ENCODE data around the gene STAT5A. TPM values are rescaled to one million over a fixed set of nuclear protein-coding genes. Genes with fewer than 3 reads are reported as not detected.

The STAT5A gene
- total RNA-seq, 2 donors from 2014 or later: 3.5 to 4.8 TPM

DNA sequence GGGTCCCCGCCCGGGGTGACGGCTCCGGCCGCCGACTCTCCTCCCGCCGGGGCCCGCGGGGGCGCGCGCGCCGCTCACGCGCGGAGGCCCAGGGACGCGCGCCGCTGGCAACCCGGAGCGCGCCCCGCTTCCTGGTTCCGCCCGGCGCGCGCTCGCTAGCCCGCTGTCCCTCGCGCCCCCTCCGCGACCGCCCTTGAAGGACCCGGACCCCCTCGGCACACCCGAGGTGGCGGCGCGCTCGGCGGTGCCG lies 12.0 kb upstream of the STAT5A start, which contains the start of gene STAT5B:
Gene STAT5B, minus strand, starts transcription at position 33 of the 250 bp plus-strand sequence. CDS start 44,264 bp downstream, outside the sequence.
- peak within 1 kb of the TSS; percentile 73 for H3K9ac ChIP-seq (ENCODE audit: extremely low read depth, low read length, poor library complexity, severe bottlenecking)
- H3K4me3 ChIP-seq (ENCODE audit: low read length): peak within 1 kb of the TSS; percentile 92
- Mint-ChIP-seq H3K4me3 (peak within 1 kb of the TSS; percentile 78), H3K36me3 (ENCODE audit: low read depth) (no peaks in the 10 kb centered on the region), H3K27me3 (ENCODE audit: insufficient read depth) (peaks cover 6% of the 10 kb centered on the region), H3K27ac (peak within 1 kb of the TSS; percentile 80), H3K4me1 (peaks cover 32% of the 10 kb centered on the region), H3K9me3 (no peaks in the 10 kb centered on the region)
- TF ChIP-seq, protein P1, sequence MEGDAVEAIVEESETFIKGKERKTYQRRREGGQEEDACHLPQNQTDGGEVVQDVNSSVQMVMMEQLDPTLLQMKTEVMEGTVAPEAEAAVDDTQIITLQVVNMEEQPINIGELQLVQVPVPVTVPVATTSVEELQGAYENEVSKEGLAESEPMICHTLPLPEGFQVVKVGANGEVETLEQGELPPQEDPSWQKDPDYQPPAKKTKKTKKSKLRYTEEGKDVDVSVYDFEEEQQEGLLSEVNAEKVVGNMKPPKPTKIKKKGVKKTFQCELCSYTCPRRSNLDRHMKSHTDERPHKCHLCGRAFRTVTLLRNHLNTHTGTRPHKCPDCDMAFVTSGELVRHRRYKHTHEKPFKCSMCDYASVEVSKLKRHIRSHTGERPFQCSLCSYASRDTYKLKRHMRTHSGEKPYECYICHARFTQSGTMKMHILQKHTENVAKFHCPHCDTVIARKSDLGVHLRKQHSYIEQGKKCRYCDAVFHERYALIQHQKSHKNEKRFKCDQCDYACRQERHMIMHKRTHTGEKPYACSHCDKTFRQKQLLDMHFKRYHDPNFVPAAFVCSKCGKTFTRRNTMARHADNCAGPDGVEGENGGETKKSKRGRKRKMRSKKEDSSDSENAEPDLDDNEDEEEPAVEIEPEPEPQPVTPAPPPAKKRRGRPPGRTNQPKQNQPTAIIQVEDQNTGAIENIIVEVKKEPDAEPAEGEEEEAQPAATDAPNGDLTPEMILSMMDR (conservative IDR thresholded peaks at IDR 0.05): no peak
- no peaks in the 10 kb centered on the region for H3K27me3 ChIP-seq (ENCODE audit: control insufficient read depth, insufficient read depth, low read length, poor library complexity, severe bottlenecking)
- no peaks in the 10 kb centered on the region for H3K9me3 ChIP-seq (ENCODE audit: control insufficient read depth, low read length)
- 0 to 1% methylated on average over 18 to 47 of the region's 47 CpGs for WGBS, 2 experiments (ENCODE audit: insufficient coverage in 1 of 2, insufficient read length in 1 of 2)
- peak within 1 kb of the TSS; percentile 54 for H3K27ac ChIP-seq (ENCODE audit: low read depth, low read length)
- no peak for DNase-seq
- no peaks in the 10 kb centered on the region for H3K4me1 ChIP-seq (ENCODE audit: control insufficient read depth, insufficient read depth, low read length)
- no peaks in the 10 kb centered on the region for H3K36me3 ChIP-seq (ENCODE audit: control insufficient read depth, insufficient read depth, low read length)

DNA sequence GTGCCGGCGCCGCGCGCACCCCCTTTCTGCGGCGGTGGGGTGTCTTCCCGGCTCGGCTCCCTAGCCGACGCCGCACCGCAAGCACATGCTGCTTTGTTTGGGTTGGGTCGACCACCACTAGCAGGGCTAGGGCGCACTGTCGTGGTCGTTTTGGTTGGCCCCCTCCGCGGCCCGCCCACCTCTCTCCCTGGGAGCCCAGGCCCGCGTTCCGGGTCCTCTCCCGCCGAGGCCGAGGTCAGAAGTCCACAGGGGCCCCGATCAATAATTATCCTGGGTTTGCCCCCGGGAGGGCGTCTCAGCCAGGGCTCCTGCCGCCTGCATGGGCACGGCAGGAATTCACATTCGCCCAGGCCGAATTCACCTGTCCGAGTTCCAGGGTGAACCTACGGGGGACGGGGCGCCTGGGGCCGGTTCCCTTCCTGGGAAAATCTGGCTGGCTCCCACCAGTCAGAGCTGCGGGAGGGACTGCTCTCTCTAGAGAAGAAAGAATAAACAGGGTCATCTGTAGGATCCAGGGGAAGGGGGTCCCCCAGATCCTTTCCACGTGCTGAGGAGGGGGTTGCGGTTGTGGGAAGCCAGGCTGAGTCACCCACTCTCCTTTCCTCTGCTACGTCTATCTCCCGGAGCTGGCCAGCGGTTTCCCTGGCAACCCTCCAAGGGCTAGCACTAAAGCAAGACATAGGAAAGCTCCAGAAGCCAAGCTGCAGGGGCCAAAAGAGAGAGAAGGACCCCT lies 11.5 kb upstream of the STAT5A start:
- Mint-ChIP-seq H3K9me3 (no peaks in the 10 kb centered on the region), H3K4me3 (peak overlapping the region; percentile 78), H3K27me3 (ENCODE audit: insufficient read depth) (peaks cover 6% of the 10 kb centered on the region), H3K27ac (peak overlapping the region; percentile 76), H3K4me1 (peaks cover 30% of the 10 kb centered on the region), H3K36me3 (ENCODE audit: low read depth) (no peaks in the 10 kb centered on the region)
- Histone ChIP-seq H3K4me3 (ENCODE audit: low read length) (peak overlapping the region; percentile 76), H3K36me3 (ENCODE audit: control insufficient read depth, insufficient read depth, low read length) (no peaks in the 10 kb centered on the region), H3K27me3 (ENCODE audit: control insufficient read depth, insufficient read depth, low read length, poor library complexity, severe bottlenecking) (no peaks in the 10 kb centered on the region), H3K9ac (ENCODE audit: extremely low read depth, low read length, poor library complexity, severe bottlenecking) (peak overlapping the region; percentile 59), H3K4me1 (ENCODE audit: control insufficient read depth, insufficient read depth, low read length) (no peaks in the 10 kb centered on the region), H3K9me3 (ENCODE audit: control insufficient read depth, low read length) (no peaks in the 10 kb centered on the region), H3K27ac (ENCODE audit: low read depth, low read length) (no peak overlapping the region)
- peak; percentile 88 for DNase-seq
- TF ChIP-seq, protein P1 (conservative IDR thresholded peaks at IDR 0.05): no peak
- WGBS, 2 experiments (ENCODE audit: insufficient coverage in 1 of 2, insufficient read length in 1 of 2): 0 to 7% methylated on average over 17 to 44 of the region's 44 CpGs

DNA sequence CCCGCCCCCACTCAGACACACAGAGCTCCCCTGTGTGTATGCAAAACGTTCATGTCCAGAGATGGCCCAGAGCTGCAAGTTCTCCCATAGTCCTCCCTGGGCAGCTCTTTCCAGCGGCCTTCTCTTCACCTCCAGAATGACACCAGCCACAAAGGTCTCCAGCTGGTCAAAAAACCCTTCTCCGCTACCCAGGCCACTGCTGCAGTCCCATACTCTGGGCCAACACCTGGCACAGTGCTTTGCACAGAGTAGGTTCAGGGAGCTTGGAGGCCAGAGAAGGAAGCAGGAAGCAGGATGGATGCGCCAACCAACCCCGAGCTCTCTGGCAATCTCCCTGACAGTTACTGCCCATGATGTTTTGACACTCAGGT lies 11.0 kb upstream of the STAT5A start:
- H3K4me3 Mint-ChIP-seq: peak overlapping the region; percentile 78
- H3K36me3 Mint-ChIP-seq (ENCODE audit: low read depth): no peaks in the 10 kb centered on the region
- H3K27me3 Mint-ChIP-seq (ENCODE audit: insufficient read depth): peaks cover 6% of the 10 kb centered on the region
- no peak for DNase-seq
- Histone ChIP-seq H3K27ac (ENCODE audit: low read depth, low read length) (no peak overlapping the region), H3K27me3 (ENCODE audit: control insufficient read depth, insufficient read depth, low read length, poor library complexity, severe bottlenecking) (no peaks in the 10 kb centered on the region), H3K9ac (ENCODE audit: extremely low read depth, low read length, poor library complexity, severe bottlenecking) (no peak overlapping the region), H3K4me3 (ENCODE audit: low read length) (no peak overlapping the region), H3K4me1 (ENCODE audit: control insufficient read depth, insufficient read depth, low read length) (no peaks in the 10 kb centered on the region), H3K36me3 (ENCODE audit: control insufficient read depth, insufficient read depth, low read length) (no peaks in the 10 kb centered on the region), H3K9me3 (ENCODE audit: control insufficient read depth, low read length) (no peaks in the 10 kb centered on the region)
- H3K9me3 Mint-ChIP-seq: no peaks in the 10 kb centered on the region
- H3K27ac Mint-ChIP-seq: no peak overlapping the region
- peaks cover 26% of the 10 kb centered on the region for H3K4me1 Mint-ChIP-seq
- TF ChIP-seq, protein P1 (conservative IDR thresholded peaks at IDR 0.05): no peak
- WGBS, 2 experiments (ENCODE audit: insufficient coverage in 1 of 2, insufficient read length in 1 of 2): 68 to 72% methylated on average over 4 to 6 of the region's 6 CpGs

Data from endodermal cell (in vitro differentiated cells).